Neural progenitor cell (in vitro differentiated cells): ENCODE measurements around the gene WDR17. TPM values are rescaled to one million over a fixed set of nuclear protein-coding genes. Genes with fewer than 3 reads are reported as not detected.

Experiments used
- DNase-seq: peaks from one replicate; pipeline ENCODE4 v3.0.0-alpha.2; 2016; ENCODE audit warnings: low spot score
- H2AFZ ChIP-seq: fragments of 200-600 bp; sonication (generic); replicated peaks from 2 replicates; pipeline ENCODE4 v1.6.1; 2016; ENCODE audit warnings: antibody characterized with exemption
- H3F3A ChIP-seq: fragments of 200-600 bp; sonication (generic); 2 replicates; pipeline ENCODE4 v1.6.1; 2016; ENCODE audit warnings: antibody characterized with exemption, low read depth
- H3K27ac ChIP-seq: fragments of 200-600 bp; sonication (generic); 2 replicates; pipeline ENCODE4 v1.5.1; 2016; ENCODE audit warnings: mild to moderate bottlenecking
- H3K27me3 ChIP-seq: fragments of 200-600 bp; sonication (generic); 2 replicates; pipeline ENCODE4 v1.6.1; 2016; ENCODE audit warnings: mild to moderate bottlenecking, moderate library complexity
- H3K36me3 ChIP-seq: fragments of 200-600 bp; sonication (generic); 2 replicates; pipeline ENCODE4 v1.5.1; 2016
- H3K4me1 ChIP-seq: fragments of 200-600 bp; sonication (generic); 2 replicates; pipeline ENCODE4 v1.6.1; 2016; ENCODE audit warnings: mixed run types
- H3K4me2 ChIP-seq: fragments of 200-600 bp; sonication (generic); 2 replicates; pipeline ENCODE4 v1.6.1; 2016
- H3K4me3 ChIP-seq: fragments of 200-600 bp; sonication (generic); 2 replicates; pipeline ENCODE4 v1.5.1; 2016
- H3K79me2 ChIP-seq: fragments of 200-600 bp; sonication (generic); 2 replicates; pipeline ENCODE4 v1.6.1; 2016; ENCODE audit warnings: low read depth
- H3K9ac ChIP-seq: fragments of 200-600 bp; sonication (generic); 2 replicates; pipeline ENCODE4 v1.6.1; 2016
- H3K9me3 ChIP-seq: fragments of 200-600 bp; sonication (generic); 2 replicates; pipeline ENCODE4 v1.5.1; 2016; ENCODE audit warnings: low read depth
- H4K20me1 ChIP-seq: fragments of 200-600 bp; sonication (generic); 2 replicates; pipeline ENCODE4 v1.6.1; 2016; ENCODE audit warnings: low read depth
- H3K27ac Mint-ChIP-seq: 3 replicates; pipeline ENCODE4 v1.8.0; 2021; ENCODE audit warnings: mixed read lengths
- H3K27me3 Mint-ChIP-seq: 2 replicates; pipeline ENCODE4 v1.8.0; 2022; ENCODE audit warnings: low read depth, mild to moderate bottlenecking, inconsistent platforms, moderate library complexity, mixed read lengths; ENCODE audit not compliant: insufficient read depth
- H3K36me3 Mint-ChIP-seq: 3 replicates; pipeline ENCODE4 v1.8.0; 2021; ENCODE audit warnings: mixed read lengths
- H3K4me1 Mint-ChIP-seq: 3 replicates; pipeline ENCODE4 v1.8.0; 2021; ENCODE audit warnings: mixed read lengths
- H3K4me3 Mint-ChIP-seq: 3 replicates; pipeline ENCODE4 v1.8.0; 2021; ENCODE audit warnings: mild to moderate bottlenecking, moderate library complexity, mixed read lengths
- H3K9me3 Mint-ChIP-seq: 3 replicates; pipeline ENCODE4 v1.8.0; 2020; ENCODE audit warnings: mixed read lengths
- CTCF ChIP-seq: fragments of 200-600 bp; sonication (generic); IDR thresholded peaks from 2 replicates; pipeline ENCODE4 v1.5.1; 2017; ENCODE audit warnings: antibody characterized with exemption, mild to moderate bottlenecking
- EZH2 ChIP-seq: fragments of 200-600 bp; sonication (generic); IDR thresholded peaks from 2 replicates; pipeline ENCODE4 v1.6.1; 2017; ENCODE audit warnings: antibody characterized with exemption, mild to moderate bottlenecking, moderate library complexity
- EZH2phosphoT487 ChIP-seq: fragments of 200-600 bp; sonication (generic); IDR thresholded peaks from 2 replicates; pipeline ENCODE4 v1.6.1; 2017; ENCODE audit warnings: antibody characterized with exemption
- total RNA-seq: library from RNA; depleted of rRNA; stranded (reverse); fragments of >200 nt; gene quantifications from 2 replicates; pipeline ENCODE4 v1.2.3, GENCODE V29; 2015; ENCODE audit warnings: low replicate concordance

The WDR17 gene
- total RNA-seq, 1 donor from 2014 or later = 9.1 TPM

GRCh38 chr4:176030391-176030790 lies 35.2 kb upstream of the WDR17 start:
- no peaks in the 10 kb centered on the region for H3K27me3 ChIP-seq
- no peak overlapping the region for H3K4me3 ChIP-seq
- no peak for TF ChIP-seq EZH2phosphoT487
- no peak for TF ChIP-seq CTCF
- no peak for TF ChIP-seq EZH2
- H3K4me1 Mint-ChIP-seq = no peaks in the 10 kb centered on the region
- H3F3A ChIP-seq = no peaks in the 10 kb centered on the region
- no peak for DNase-seq
- H3K9me3 Mint-ChIP-seq = no peaks in the 10 kb centered on the region
- no peak overlapping the region for H3K9ac ChIP-seq
- peaks cover under 1% of the 10 kb centered on the region for H3K27me3 Mint-ChIP-seq
- no peak overlapping the region for H3K4me3 Mint-ChIP-seq
- no peaks in the 10 kb centered on the region for H3K79me2 ChIP-seq
- H3K27ac Mint-ChIP-seq = no peak overlapping the region
- H3K4me2 ChIP-seq = no peak overlapping the region
- H2AFZ ChIP-seq = no peak overlapping the region
- no peaks in the 10 kb centered on the region for H3K9me3 ChIP-seq
- no peak overlapping the region for H3K27ac ChIP-seq
- no peaks in the 10 kb centered on the region for H4K20me1 ChIP-seq
- no peaks in the 10 kb centered on the region for H3K4me1 ChIP-seq
- no peaks in the 10 kb centered on the region for H3K36me3 Mint-ChIP-seq
- H3K36me3 ChIP-seq = no peaks in the 10 kb centered on the region

DNA sequence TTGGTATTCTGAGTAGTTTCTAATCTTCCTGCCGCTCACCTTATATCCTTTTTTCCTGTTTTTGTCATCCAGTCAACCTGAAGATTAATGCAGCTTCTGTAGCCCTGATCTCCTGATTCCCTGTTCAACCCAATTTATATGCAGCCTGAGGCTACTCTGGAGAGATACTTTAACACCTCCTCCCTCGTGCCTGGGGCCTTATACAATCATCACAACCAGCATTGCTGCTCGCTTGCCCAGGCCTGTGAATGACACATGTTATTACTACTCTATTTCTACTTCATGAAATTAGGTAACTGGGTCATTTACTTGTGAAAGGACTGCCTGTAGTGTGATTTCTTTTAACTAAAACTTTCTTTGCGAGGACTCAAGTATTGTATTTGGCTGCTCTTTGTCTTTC lies 33.7 kb upstream of the WDR17 start:
- TF ChIP-seq EZH2phosphoT487 (no peak), EZH2 (no peak), CTCF (no peak)
- H3K4me3 Mint-ChIP-seq = no peak overlapping the region
- no peaks in the 10 kb centered on the region for H3K9me3 Mint-ChIP-seq
- H3K4me1 Mint-ChIP-seq = no peaks in the 10 kb centered on the region
- Histone ChIP-seq H3K27ac (no peak overlapping the region), H3K27me3 (no peaks in the 10 kb centered on the region), H2AFZ (no peak overlapping the region), H3K9ac (no peak overlapping the region), H3K4me3 (no peak overlapping the region), H3F3A (no peaks in the 10 kb centered on the region), H3K79me2 (no peaks in the 10 kb centered on the region), H3K4me2 (no peak overlapping the region), H3K9me3 (no peaks in the 10 kb centered on the region), H4K20me1 (no peaks in the 10 kb centered on the region), H3K4me1 (no peaks in the 10 kb centered on the region), H3K36me3 (no peaks in the 10 kb centered on the region)
- DNase-seq = no peak
- no peak overlapping the region for H3K27ac Mint-ChIP-seq
- H3K27me3 Mint-ChIP-seq = no peaks in the 10 kb centered on the region
- no peaks in the 10 kb centered on the region for H3K36me3 Mint-ChIP-seq

DNA sequence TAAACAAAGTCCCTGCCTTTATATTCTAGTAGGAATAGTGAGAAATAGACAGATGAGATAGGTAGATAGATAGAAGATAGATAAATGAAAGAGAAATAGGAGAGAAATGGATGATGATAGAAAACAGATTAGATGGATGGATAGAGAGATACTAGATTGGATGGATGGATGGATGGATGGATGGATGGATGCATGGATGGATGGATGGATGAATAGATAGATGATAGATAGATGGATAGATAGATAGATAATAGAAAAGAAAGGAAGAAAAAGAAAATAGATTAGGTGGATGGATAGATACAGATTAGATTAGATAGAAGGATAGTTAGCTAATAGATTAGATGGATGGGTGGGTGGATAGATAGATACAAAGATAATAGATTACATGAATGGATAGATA lies 33.2 kb upstream of the WDR17 start:
- Histone ChIP-seq H3K9me3 (no peaks in the 10 kb centered on the region), H3K4me2 (no peak overlapping the region), H3K27me3 (no peaks in the 10 kb centered on the region), H3K79me2 (no peaks in the 10 kb centered on the region), H4K20me1 (no peaks in the 10 kb centered on the region), H3K9ac (no peak overlapping the region), H2AFZ (no peak overlapping the region), H3K36me3 (no peaks in the 10 kb centered on the region), H3K4me3 (no peak overlapping the region), H3K27ac (no peak overlapping the region), H3K4me1 (no peaks in the 10 kb centered on the region), H3F3A (no peaks in the 10 kb centered on the region)
- no peak for TF ChIP-seq CTCF
- no peak for TF ChIP-seq EZH2phosphoT487
- no peak for TF ChIP-seq EZH2
- Mint-ChIP-seq H3K4me3 (no peak overlapping the region), H3K9me3 (no peaks in the 10 kb centered on the region), H3K27me3 (no peaks in the 10 kb centered on the region), H3K36me3 (no peaks in the 10 kb centered on the region), H3K27ac (no peak overlapping the region), H3K4me1 (no peaks in the 10 kb centered on the region)
- DNase-seq = no peak
